ENCODE data around the gene TOP1. TPM values are rescaled to one million over a fixed set of nuclear protein-coding genes. Genes with fewer than 3 reads are reported as not detected.

The TOP1 gene
- total and polyA plus RNA-seq, 9 of the 15 experiments (the other 6 are each of a cell fraction or from before 2014, with no cell fraction given): 26.4 to 127 (median 39.6) TPM

- TF ChIP-seq AFF1 (IDR thresholded peaks at IDR 0.05; ENCODE audit: low read depth in 1 of 2, partially characterized antibody in 2 of 2): no peak
- TF ChIP-seq ZBTB9 (CRISPR knock-in tag; IDR thresholded peaks at IDR 0.05): no peak
- TF ChIP-seq FOXM1 (IDR thresholded peaks at IDR 0.05; ENCODE audit: low read depth): no peak
- no peak for TF ChIP-seq FOXM1 (CRISPR knock-in tag; IDR thresholded peaks at IDR 0.05; ENCODE audit: low read depth)
- no peak for TF ChIP-seq NR2F6 (CRISPR knock-in tag; IDR thresholded peaks at IDR 0.05)
- TF ChIP-seq HOMEZ (CRISPR knock-in tag; IDR thresholded peaks at IDR 0.05): no peak
- TF ChIP-seq HNRNPUL1 (IDR thresholded peaks at IDR 0.05; ENCODE audit: low read length): no peak
- TF ChIP-seq PHB (CRISPR knock-in tag; IDR thresholded peaks at IDR 0.05): no peak
- TF ChIP-seq ZNF778 (CRISPR knock-in tag; IDR thresholded peaks at IDR 0.05): no peak
- no peak for TF ChIP-seq PREB (CRISPR knock-in tag; IDR thresholded peaks at IDR 0.05)
- TF ChIP-seq ZNF76 (CRISPR knock-in tag; IDR thresholded peaks at IDR 0.05; ENCODE audit: borderline replicate concordance): no peak
- TF ChIP-seq CHAMP1 (IDR thresholded peaks at IDR 0.05): no peak
- TF ChIP-seq STAT5A (IDR thresholded peaks at IDR 0.05; ENCODE audit: borderline replicate concordance, low read length): no peak
- no peak for TF ChIP-seq ZNF764 (CRISPR knock-in tag; IDR thresholded peaks at IDR 0.05; ENCODE audit: low read depth)
- no peak for TF ChIP-seq ETS2 (tag; IDR thresholded peaks at IDR 0.05; ENCODE audit: borderline replicate concordance, poor library complexity, severe bottlenecking)
- TF ChIP-seq ZBTB43 (CRISPR knock-in tag; IDR thresholded peaks at IDR 0.05): no peak
- TF ChIP-seq RBM22 (IDR thresholded peaks at IDR 0.05; ENCODE audit: low read depth, low read length, poor library complexity, severe bottlenecking): no peak
Measured at GRCh38 chr20:41150664-41151063, 122.0 kb downstream of the TOP1 start (continued).
